Type B pancreatic cell (in vitro differentiated cells): Measurements from ENCODE around the gene BRAT1. TPM values are rescaled to one million over a fixed set of nuclear protein-coding genes. Genes with fewer than 3 reads are reported as not detected.

Source experiments
- DNase-seq: peaks from one replicate; pipeline ENCODE4 v3.0.0; 2021; ENCODE audit warnings: mixed read lengths; ENCODE audit not compliant: unreplicated experiment; ENCODE audit errors: extremely low spot score
- H3K27ac Mint-ChIP-seq: 2 replicates; pipeline ENCODE4 v1.8.0; 2021; ENCODE audit warnings: mild to moderate bottlenecking, mixed read lengths
- H3K27me3 Mint-ChIP-seq: 2 replicates; pipeline ENCODE4 v1.8.0; 2021; ENCODE audit warnings: mixed read lengths
- H3K36me3 Mint-ChIP-seq: 2 replicates; pipeline ENCODE4 v1.8.0; 2021; ENCODE audit warnings: mixed read lengths
- H3K4me1 Mint-ChIP-seq: one replicate; pipeline ENCODE4 v1.8.0; 2021; ENCODE audit warnings: mixed read lengths; ENCODE audit not compliant: unreplicated experiment
- H3K4me3 Mint-ChIP-seq: 2 replicates; pipeline ENCODE4 v1.8.0; 2021; ENCODE audit warnings: mild to moderate bottlenecking, mixed read lengths
- H3K9me3 Mint-ChIP-seq: 2 replicates; pipeline ENCODE4 v1.8.0; 2021; ENCODE audit warnings: mixed read lengths
- total RNA-seq: library from RNA; stranded (reverse); gene quantifications from 2 replicates; pipeline ENCODE4 v1.2.1, GENCODE V29; 2021; ENCODE audit warnings: low replicate concordance
- TF ChIP-seq, protein P1 (sequence below): fragments of 200-600 bp; sonication (generic); conservative IDR thresholded peaks from 2 replicates; pipeline ENCODE4 v1.5.0; 2021; ENCODE audit warnings: antibody characterized with exemption, mild to moderate bottlenecking

The BRAT1 gene
- total RNA-seq, 1 donor from 2014 or later: 40.3 TPM

DNA sequence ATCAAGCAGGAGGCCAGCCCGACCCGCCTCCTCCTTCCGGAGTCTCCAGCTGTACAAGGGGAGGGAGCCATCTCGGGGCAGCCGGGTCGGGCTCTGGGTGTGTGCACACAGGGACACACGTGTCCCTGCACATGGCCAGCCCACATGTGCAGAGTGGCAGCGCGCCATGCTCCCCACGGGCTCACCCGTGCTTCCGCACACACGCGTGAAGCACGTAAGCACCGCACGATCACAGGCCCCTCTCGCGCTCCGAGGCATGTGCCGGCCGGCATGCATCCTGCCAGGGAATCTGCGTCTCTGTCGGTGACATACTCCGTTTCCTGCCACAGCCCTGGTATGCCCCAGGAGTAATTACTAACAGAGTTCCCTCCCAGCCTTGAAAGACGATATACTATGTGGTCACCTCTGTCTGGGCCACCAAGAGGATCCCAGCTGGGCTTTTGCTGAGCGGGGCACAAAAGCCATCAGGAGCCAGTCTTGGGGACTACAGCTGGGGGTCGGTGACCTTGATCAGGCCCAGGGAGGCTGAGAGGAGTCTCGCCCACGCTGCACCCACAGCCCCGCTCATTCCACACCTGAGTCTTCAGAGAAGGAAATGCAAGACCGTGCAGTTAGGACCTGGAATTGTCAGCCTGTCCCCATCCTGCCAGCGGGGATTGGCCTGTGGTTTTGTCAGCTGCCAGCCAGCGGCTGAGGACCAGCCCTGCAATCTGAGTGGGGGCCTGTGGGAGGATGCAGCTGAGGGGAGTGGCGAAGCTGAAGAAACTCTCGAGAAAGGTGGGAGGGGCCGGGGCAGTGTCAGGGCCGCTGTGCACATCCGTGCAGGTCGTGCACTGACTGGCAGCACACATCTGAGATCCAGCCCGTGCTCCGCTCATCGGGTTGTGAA lies 46.8 kb downstream of the BRAT1 start:
- no peaks in the 10 kb centered on the region for H3K9me3 Mint-ChIP-seq
- no peaks in the 10 kb centered on the region for H3K27me3 Mint-ChIP-seq
- TF ChIP-seq, protein P1, sequence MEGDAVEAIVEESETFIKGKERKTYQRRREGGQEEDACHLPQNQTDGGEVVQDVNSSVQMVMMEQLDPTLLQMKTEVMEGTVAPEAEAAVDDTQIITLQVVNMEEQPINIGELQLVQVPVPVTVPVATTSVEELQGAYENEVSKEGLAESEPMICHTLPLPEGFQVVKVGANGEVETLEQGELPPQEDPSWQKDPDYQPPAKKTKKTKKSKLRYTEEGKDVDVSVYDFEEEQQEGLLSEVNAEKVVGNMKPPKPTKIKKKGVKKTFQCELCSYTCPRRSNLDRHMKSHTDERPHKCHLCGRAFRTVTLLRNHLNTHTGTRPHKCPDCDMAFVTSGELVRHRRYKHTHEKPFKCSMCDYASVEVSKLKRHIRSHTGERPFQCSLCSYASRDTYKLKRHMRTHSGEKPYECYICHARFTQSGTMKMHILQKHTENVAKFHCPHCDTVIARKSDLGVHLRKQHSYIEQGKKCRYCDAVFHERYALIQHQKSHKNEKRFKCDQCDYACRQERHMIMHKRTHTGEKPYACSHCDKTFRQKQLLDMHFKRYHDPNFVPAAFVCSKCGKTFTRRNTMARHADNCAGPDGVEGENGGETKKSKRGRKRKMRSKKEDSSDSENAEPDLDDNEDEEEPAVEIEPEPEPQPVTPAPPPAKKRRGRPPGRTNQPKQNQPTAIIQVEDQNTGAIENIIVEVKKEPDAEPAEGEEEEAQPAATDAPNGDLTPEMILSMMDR: no peak
- H3K27ac Mint-ChIP-seq: peak overlapping the region; percentile 53
- peaks cover 24% of the 10 kb centered on the region for H3K4me1 Mint-ChIP-seq
- peak overlapping the region; percentile 36 for H3K4me3 Mint-ChIP-seq
- DNase-seq: no peak
- no peaks in the 10 kb centered on the region for H3K36me3 Mint-ChIP-seq

DNA sequence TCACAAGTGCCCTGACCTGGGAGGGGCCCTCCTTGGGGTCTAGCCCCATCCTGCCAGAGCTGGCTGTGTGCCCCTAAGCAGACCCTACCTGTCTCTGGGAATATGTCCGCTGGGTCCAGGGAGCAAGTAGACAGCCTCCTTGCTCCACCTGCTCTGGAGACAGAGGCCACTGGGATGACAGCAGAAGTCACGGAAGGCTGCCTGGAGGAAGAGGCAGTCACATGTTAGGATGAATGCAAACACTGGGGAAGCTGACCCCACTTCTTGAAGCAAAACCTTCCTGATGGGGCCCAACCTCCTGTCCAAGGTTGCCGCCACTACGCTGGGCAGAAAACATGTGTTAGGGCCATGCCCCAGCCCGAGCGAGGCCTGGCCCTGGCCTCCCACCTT lies 47.4 kb downstream of the BRAT1 start:
- H3K27ac Mint-ChIP-seq: no peak overlapping the region
- TF ChIP-seq, protein P1: no peak
- no peaks in the 10 kb centered on the region for H3K36me3 Mint-ChIP-seq
- H3K27me3 Mint-ChIP-seq: no peaks in the 10 kb centered on the region
- no peak overlapping the region for H3K4me3 Mint-ChIP-seq
- no peak for DNase-seq
- H3K4me1 Mint-ChIP-seq: peaks cover 20% of the 10 kb centered on the region
- H3K9me3 Mint-ChIP-seq: no peaks in the 10 kb centered on the region

DNA sequence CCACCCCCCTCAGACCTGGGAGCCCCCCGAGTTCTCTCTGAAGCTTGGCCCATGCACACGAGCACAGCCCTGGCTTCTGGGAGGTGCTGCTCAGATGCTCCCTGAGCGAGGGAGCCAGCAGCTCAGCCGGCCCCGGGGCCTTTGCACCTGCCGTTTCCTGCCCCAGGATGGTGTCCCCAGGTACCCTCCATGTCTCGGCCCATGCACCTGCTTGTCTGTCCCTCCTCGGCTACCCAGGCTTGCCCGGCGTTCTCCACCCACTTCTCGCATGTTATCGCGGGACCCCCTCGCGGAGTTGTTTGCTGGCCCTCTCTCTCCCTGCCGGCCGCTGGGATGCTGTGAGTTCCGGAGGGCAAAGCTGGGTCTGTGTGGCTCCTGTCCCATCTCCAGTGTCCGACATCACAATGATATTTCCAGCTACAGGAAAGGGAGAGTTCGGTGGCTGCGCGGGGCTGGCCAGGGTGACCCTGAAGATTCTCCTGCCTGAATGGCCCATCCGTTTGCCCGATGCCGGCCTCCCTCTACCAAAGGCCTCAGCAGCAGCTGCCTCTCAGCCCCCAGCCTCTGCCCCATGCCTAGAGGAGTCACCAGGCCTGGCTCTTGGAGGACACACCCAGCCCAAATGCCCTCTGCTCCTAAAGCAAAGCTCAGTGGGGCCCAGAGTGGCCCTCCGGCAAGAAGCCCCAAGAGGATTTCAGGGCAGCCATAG lies 48.0 kb downstream of the BRAT1 start:
- H3K36me3 Mint-ChIP-seq: no peaks in the 10 kb centered on the region
- H3K27me3 Mint-ChIP-seq: no peaks in the 10 kb centered on the region
- TF ChIP-seq, protein P1: no peak
- H3K27ac Mint-ChIP-seq: no peak overlapping the region
- peaks cover 15% of the 10 kb centered on the region for H3K4me1 Mint-ChIP-seq
- DNase-seq: no peak
- H3K4me3 Mint-ChIP-seq: no peak overlapping the region
- H3K9me3 Mint-ChIP-seq: no peaks in the 10 kb centered on the region

DNA sequence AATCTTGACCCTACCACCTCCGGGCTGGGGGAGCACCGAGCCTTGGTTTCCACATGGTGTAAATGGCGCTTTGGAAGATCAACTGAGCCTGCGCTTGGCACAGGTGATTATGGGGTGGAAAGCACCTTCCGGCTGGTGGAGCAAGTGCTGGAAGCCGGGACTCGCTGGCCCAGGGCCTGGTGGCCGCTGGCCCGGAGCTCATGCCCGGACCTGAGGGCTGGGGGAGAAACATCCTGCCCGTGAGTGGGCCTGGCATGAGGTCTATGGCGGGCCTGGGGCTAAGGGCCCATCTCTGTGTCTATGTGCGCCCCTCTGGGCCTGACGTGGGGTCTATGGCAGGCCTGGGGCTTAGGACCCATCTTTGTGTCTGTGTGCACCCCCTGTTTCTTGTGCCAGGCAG lies 49.9 kb downstream of the BRAT1 start:
- Mint-ChIP-seq H3K9me3 (no peaks in the 10 kb centered on the region), H3K4me3 (no peak overlapping the region), H3K36me3 (no peaks in the 10 kb centered on the region), H3K4me1 (peaks cover 17% of the 10 kb centered on the region), H3K27ac (no peak overlapping the region), H3K27me3 (no peaks in the 10 kb centered on the region)
- DNase-seq: no peak
- TF ChIP-seq, protein P1: no peak

DNA sequence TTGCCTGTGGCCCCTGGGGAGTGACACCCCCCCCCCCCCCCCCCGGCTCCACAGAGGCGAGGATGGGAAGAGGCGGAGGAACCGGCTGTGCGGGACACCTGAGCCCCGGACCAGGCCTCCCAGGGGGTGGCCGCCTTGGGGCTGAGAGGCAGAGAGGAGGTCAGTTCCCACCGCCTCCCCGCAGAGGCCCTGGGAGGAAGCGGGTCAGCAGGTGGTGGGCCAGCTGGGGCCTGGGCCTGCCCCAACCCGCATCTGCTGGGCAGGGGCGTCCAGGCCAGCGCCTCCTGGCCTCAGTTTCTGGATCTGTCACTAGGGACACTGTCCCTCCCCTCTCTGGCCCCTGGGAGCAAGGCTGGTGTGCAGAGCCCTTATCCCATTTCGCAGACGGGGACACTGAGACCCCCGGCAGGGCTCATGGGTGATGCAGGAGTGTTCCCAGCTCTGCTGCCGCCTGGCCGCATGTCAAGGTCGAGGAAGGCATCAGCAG lies 50.4 kb downstream of the BRAT1 start:
- DNase-seq: no peak
- Mint-ChIP-seq H3K4me1 (peaks cover 19% of the 10 kb centered on the region), H3K27me3 (no peaks in the 10 kb centered on the region), H3K4me3 (no peak overlapping the region), H3K36me3 (no peaks in the 10 kb centered on the region), H3K27ac (no peak overlapping the region), H3K9me3 (no peaks in the 10 kb centered on the region)
- TF ChIP-seq, protein P1: no peak
